ENCODE data around the gene USP32.

The USP32 gene

DNA sequence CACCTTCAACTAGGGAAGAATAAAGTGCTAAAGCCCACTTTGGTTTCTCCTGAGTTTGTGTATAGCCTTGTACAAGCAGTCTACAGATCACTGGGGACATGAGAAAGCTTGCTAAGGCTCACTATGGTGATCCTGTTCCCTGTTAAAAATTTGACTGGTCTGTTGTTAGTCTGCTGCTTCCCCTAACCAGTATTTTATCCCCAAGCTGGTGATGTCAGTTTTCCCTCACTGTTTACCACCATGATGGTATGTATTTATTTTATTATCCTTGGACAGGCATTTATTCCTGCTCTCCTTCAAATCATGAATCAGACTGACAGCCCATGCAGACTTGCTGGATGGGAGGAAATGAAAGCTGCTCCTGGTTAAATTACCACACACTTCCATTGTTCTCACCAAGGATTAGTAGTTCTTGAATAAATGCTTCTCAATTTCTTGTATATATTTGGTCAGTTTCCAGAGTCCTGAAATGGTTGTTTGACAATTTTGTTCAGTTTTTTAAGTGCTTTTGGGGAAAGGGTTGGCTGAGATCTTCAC lies 142.6 kb downstream of the USP32 start:
- no peak for DNase-seq (ENCODE audit: low read depth, low spot score)
- Histone ChIP-seq H3K4me1 (ENCODE audit: insufficient read depth, insufficient read length) (no peaks in the 10 kb centered on the region), H3K4me3 (ENCODE audit: insufficient read length, low read depth) (no peak overlapping the region), H3K27me3 (ENCODE audit: insufficient read depth, insufficient read length) (no peaks in the 10 kb centered on the region), H3K9me3 (ENCODE audit: insufficient read depth, low read length) (no peaks in the 10 kb centered on the region), H3K36me3 (ENCODE audit: insufficient read depth, insufficient read length, low read length) (peaks cover 32% of the 10 kb centered on the region), H3K9ac (ENCODE audit: insufficient read length, low read depth) (no peak overlapping the region)
- TF ChIP-seq SUZ12 (IDR thresholded peaks at IDR 0.05; ENCODE audit: extremely low read depth, insufficient read depth, insufficient read length) (no peak), YY1 (IDR thresholded peaks at IDR 0.05; ENCODE audit: insufficient read depth, insufficient read length) (no peak), ZNF274 (IDR thresholded peaks at IDR 0.05; ENCODE audit: low read depth, low read length) (no peak)

GRCh38 chr17:60248618-60249289 lies 143.2 kb downstream of the USP32 start:
- TF ChIP-seq YY1 (IDR thresholded peaks at IDR 0.05; ENCODE audit: insufficient read depth, insufficient read length) (no peak), ZNF274 (IDR thresholded peaks at IDR 0.05; ENCODE audit: low read depth, low read length) (no peak), SUZ12 (IDR thresholded peaks at IDR 0.05; ENCODE audit: extremely low read depth, insufficient read depth, insufficient read length) (no peak)
- no peaks in the 10 kb centered on the region for H3K27me3 ChIP-seq (ENCODE audit: insufficient read depth, insufficient read length)
- H3K4me3 ChIP-seq (ENCODE audit: insufficient read length, low read depth), result no peak overlapping the region
- no peak for DNase-seq (ENCODE audit: low read depth, low spot score)
- H3K4me1 ChIP-seq (ENCODE audit: insufficient read depth, insufficient read length), result no peaks in the 10 kb centered on the region
- no peaks in the 10 kb centered on the region for H3K9me3 ChIP-seq (ENCODE audit: insufficient read depth, low read length)
- H3K36me3 ChIP-seq (ENCODE audit: insufficient read depth, insufficient read length, low read length), result peaks cover 29% of the 10 kb centered on the region
- no peak overlapping the region for H3K9ac ChIP-seq (ENCODE audit: insufficient read length, low read depth)

DNA sequence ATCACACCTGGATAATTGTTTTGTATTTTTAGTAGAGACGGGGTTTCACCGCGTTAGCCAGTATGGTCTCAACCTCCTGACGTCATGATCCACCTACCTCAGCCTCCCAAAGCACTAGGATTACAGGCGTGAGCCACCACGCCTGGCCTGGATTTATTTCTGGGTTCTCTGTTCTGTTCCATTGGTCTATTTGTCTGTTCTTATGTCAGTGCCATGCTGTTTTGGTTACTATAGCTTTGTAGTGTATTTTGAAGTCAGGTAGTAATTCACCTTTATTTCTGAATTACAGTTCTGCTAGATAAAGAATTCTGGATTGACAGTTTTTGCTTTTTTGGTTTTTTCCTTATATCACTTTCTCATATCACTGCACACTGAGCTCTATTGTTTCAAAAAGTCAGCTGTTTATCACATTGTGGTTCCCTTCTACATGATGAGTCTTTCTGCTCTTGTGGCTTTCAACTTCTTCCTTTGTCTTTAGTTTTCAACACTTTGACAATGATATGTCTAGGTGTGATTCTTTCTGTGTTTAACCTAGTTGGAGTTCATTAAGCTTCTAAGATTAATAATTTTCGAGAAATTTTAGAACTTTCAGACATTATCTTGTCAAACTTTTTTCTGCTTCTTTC lies 144.0 kb downstream of the USP32 start:
- no peaks in the 10 kb centered on the region for H3K27me3 ChIP-seq (ENCODE audit: insufficient read depth, insufficient read length)
- no peak for DNase-seq (ENCODE audit: low read depth, low spot score)
- no peak overlapping the region for H3K9ac ChIP-seq (ENCODE audit: insufficient read length, low read depth)

GRCh38 chr17:60244656-60245055 lies 147.3 kb downstream of the USP32 start:
- no peak for DNase-seq (ENCODE audit: low read depth, low spot score)
- H3K36me3 ChIP-seq (ENCODE audit: insufficient read depth, insufficient read length, low read length), result peaks cover 19% of the 10 kb centered on the region
- TF ChIP-seq ZNF274 (IDR thresholded peaks at IDR 0.05; ENCODE audit: low read depth, low read length) (no peak), YY1 (IDR thresholded peaks at IDR 0.05; ENCODE audit: insufficient read depth, insufficient read length) (no peak), SUZ12 (IDR thresholded peaks at IDR 0.05; ENCODE audit: extremely low read depth, insufficient read depth, insufficient read length) (no peak)
- no peaks in the 10 kb centered on the region for H3K9me3 ChIP-seq (ENCODE audit: insufficient read depth, low read length)
- H3K9ac ChIP-seq (ENCODE audit: insufficient read length, low read depth), result no peak overlapping the region
- no peaks in the 10 kb centered on the region for H3K27me3 ChIP-seq (ENCODE audit: insufficient read depth, insufficient read length)
- H3K4me1 ChIP-seq (ENCODE audit: insufficient read depth, insufficient read length), result no peaks in the 10 kb centered on the region
- no peak overlapping the region for H3K4me3 ChIP-seq (ENCODE audit: insufficient read length, low read depth)

More for the DNA sequence above, 144.0 kb downstream of the USP32 start:
- no peak for TF ChIP-seq ZNF274 (IDR thresholded peaks at IDR 0.05; ENCODE audit: low read depth, low read length)
- no peak for TF ChIP-seq SUZ12 (IDR thresholded peaks at IDR 0.05; ENCODE audit: extremely low read depth, insufficient read depth, insufficient read length)
- TF ChIP-seq YY1 (IDR thresholded peaks at IDR 0.05; ENCODE audit: insufficient read depth, insufficient read length), result no peak
- Histone ChIP-seq H3K4me3 (ENCODE audit: insufficient read length, low read depth) (no peak overlapping the region), H3K4me1 (ENCODE audit: insufficient read depth, insufficient read length) (no peaks in the 10 kb centered on the region), H3K9me3 (ENCODE audit: insufficient read depth, low read length) (no peaks in the 10 kb centered on the region), H3K36me3 (ENCODE audit: insufficient read depth, insufficient read length, low read length) (peaks cover 29% of the 10 kb centered on the region)

GRCh38 chr17:60240290-60240689 lies 151.6 kb downstream of the USP32 start:
- peaks cover 20% of the 10 kb centered on the region for H3K36me3 ChIP-seq (ENCODE audit: insufficient read depth, insufficient read length, low read length)
- TF ChIP-seq SUZ12 (IDR thresholded peaks at IDR 0.05; ENCODE audit: extremely low read depth, insufficient read depth, insufficient read length) (no peak), ZNF274 (IDR thresholded peaks at IDR 0.05; ENCODE audit: low read depth, low read length) (no peak), YY1 (IDR thresholded peaks at IDR 0.05; ENCODE audit: insufficient read depth, insufficient read length) (no peak)
- no peaks in the 10 kb centered on the region for H3K27me3 ChIP-seq (ENCODE audit: insufficient read depth, insufficient read length)

DNA sequence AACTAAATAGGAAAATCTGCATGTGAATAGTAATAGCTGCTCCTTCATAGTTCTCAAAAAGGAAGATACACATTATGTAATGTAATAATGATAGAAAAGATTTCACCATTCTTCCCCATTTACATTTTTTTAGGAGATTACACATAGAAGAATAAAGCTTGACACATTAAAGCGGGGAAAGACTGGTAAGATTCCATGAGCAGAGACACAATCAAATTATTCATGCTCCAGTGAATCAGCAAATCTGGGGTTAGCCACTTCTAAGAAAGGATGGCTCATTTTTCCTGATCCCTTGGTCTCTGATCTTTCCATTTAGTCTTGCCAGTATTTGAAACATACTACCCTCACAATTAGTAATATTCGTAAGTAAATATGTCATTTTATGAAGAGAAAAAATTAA lies 160.2 kb downstream of the USP32 start:
- TF ChIP-seq ZNF274 (IDR thresholded peaks at IDR 0.05; ENCODE audit: low read depth, low read length) (no peak), SUZ12 (IDR thresholded peaks at IDR 0.05; ENCODE audit: extremely low read depth, insufficient read depth, insufficient read length) (no peak), YY1 (IDR thresholded peaks at IDR 0.05; ENCODE audit: insufficient read depth, insufficient read length) (no peak)

More at GRCh38 chr17:60240290-60240689, 151.6 kb downstream of the USP32 start:
- no peak for DNase-seq (ENCODE audit: low read depth, low spot score)
- Histone ChIP-seq H3K9ac (ENCODE audit: insufficient read length, low read depth) (no peak overlapping the region), H3K4me1 (ENCODE audit: insufficient read depth, insufficient read length) (no peaks in the 10 kb centered on the region), H3K9me3 (ENCODE audit: insufficient read depth, low read length) (no peaks in the 10 kb centered on the region), H3K4me3 (ENCODE audit: insufficient read length, low read depth) (no peak overlapping the region)

GRCh38 chr17:60231234-60231633 lies 160.7 kb downstream of the USP32 start:
- Histone ChIP-seq H3K36me3 (ENCODE audit: insufficient read depth, insufficient read length, low read length) (peaks cover 12% of the 10 kb centered on the region), H3K9me3 (ENCODE audit: insufficient read depth, low read length) (no peaks in the 10 kb centered on the region), H3K27me3 (ENCODE audit: insufficient read depth, insufficient read length) (no peaks in the 10 kb centered on the region), H3K4me1 (ENCODE audit: insufficient read depth, insufficient read length) (no peaks in the 10 kb centered on the region), H3K4me3 (ENCODE audit: insufficient read length, low read depth) (no peak overlapping the region), H3K9ac (ENCODE audit: insufficient read length, low read depth) (no peak overlapping the region)
- no peak for DNase-seq (ENCODE audit: low read depth, low spot score)
- TF ChIP-seq YY1 (IDR thresholded peaks at IDR 0.05; ENCODE audit: insufficient read depth, insufficient read length) (no peak), SUZ12 (IDR thresholded peaks at IDR 0.05; ENCODE audit: extremely low read depth, insufficient read depth, insufficient read length) (no peak), ZNF274 (IDR thresholded peaks at IDR 0.05; ENCODE audit: low read depth, low read length) (no peak)

More for the DNA sequence above, 160.2 kb downstream of the USP32 start:
- Histone ChIP-seq H3K9ac (ENCODE audit: insufficient read length, low read depth) (no peak overlapping the region), H3K36me3 (ENCODE audit: insufficient read depth, insufficient read length, low read length) (peaks cover 12% of the 10 kb centered on the region), H3K9me3 (ENCODE audit: insufficient read depth, low read length) (no peaks in the 10 kb centered on the region), H3K4me3 (ENCODE audit: insufficient read length, low read depth) (no peak overlapping the region), H3K27me3 (ENCODE audit: insufficient read depth, insufficient read length) (no peaks in the 10 kb centered on the region), H3K4me1 (ENCODE audit: insufficient read depth, insufficient read length) (no peaks in the 10 kb centered on the region)
- no peak for DNase-seq (ENCODE audit: low read depth, low spot score)
